ENCODE measurements around the gene TIMM29.
"Not testable (repeated sequence)": the region's sequence is repeated elsewhere in the genome, so short reads cannot be mapped to it uniquely, and the experiment has no call there.

The TIMM29 gene

GRCh38 chr19:10946958-10947657 lies 18.5 kb downstream of the TIMM29 start:
- TF ChIP-seq CTCF (IDR thresholded peaks at IDR 0.05; ENCODE audit: insufficient read depth, low read depth, low read length, missing control alignments), result no peak
- no peak for DNase-seq (ENCODE audit: low read depth)

DNA sequence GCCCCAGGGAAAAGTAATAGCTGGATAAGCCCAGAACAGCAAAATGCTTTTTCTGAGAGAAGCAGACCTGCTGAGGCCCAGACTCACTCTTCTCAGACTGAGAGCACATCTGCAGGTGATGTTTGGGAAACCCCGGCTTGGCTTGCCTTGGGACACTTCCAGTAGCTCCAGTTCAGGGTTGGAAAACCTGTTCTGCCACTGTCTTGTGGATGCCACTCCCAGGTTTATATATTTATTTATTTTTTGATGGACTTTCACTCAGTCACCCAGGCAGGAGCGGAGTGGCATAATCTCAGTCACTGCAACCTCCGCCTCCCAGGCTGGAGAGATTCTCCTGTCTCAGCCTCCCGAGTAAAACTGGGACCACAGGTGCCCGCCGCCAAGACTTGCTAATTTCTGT lies 24.2 kb downstream of the TIMM29 start:
- no peak overlapping the region for H3K4me3 ChIP-seq (ENCODE audit: low read length)
- DNase-seq (ENCODE audit: low read depth), result peak; percentile 96

More at GRCh38 chr19:10946958-10947657, 18.5 kb downstream of the TIMM29 start:
- no peak overlapping the region for H3K4me3 ChIP-seq (ENCODE audit: low read length)

DNA sequence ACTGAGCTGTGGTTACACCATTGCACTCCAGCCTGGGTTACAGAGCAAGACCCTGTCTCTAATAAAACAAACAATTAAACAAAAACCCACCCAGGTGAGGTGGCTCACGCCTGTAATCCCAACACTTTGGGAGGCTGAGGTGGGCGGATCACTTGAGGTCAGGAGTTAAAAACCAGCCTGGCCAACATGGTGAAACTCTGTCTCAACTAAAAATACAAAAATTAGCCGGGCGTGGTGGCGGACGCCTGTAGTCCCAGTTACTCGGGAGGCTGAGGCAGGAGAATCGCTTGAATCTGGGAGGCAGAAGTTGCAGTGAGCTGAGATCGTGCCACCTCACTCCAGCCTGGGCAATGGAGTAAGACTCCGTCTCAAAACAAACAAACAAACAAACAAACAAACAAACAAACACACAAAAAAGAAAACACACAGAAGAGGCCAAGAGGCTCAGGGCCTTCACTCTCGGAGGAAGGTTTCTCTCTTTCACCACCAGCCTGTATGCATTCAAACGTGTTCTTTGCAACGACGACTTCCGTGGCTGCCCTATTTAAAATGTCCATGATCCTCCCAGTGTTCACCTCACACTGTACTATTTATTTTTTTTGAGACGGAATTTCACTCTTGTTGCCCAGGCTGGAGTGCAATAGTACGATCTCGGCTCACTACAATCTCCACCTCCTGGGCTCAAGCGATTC lies 30.8 kb downstream of the TIMM29 start:
- H3K4me3 ChIP-seq (ENCODE audit: low read length), result peak overlapping the region; percentile 76
- not testable (repeated sequence) for DNase-seq (ENCODE audit: low read depth)

More for the DNA sequence above, 24.2 kb downstream of the TIMM29 start:
- no peak for TF ChIP-seq CTCF (IDR thresholded peaks at IDR 0.05; ENCODE audit: insufficient read depth, low read depth, low read length, missing control alignments)

DNA sequence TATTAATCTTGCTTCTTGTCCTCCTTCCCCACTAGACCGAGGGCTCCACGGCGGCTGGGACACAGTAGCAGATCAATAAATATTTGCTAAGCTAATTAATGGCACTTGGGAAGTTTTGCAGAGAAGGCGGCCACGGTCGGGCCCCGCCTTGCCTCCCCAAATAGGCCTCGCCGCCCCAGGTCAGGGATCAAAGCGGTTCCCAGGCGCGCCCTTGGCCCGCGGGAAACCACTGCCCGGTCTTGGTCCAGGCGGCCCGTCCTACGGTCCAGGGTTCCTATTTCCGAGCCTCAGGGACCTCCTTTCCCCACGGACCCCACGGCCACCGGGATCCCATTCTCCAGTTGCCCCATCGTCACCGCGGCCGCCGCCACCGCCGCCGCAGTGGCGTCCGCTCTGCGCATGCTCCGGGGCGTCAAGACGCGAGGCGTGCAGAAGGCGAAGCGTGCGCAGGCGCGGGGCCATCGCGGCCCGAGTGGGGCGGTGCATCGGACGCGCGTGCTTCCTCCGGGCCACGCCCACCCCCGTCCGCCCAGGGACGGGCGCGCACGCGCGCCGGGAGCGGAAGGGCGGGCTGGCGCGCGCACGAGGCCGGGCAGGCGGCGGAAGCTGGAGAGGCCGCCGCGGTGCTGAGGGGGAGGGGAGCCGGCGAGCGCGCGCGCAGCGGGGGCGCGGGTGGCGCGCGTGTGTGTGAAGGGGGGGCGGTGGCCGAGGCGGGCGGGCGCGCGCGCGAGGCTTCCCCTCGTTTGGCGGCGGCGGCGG lies 31.9 kb downstream of the TIMM29 start, which contains the start of gene SMARCA4:
TSS of gene SMARCA4 (plus strand) at position 717 of the 759 bp plus-strand sequence. CDS start 23,122 bp downstream, outside the sequence.
- H3K4me3 ChIP-seq (ENCODE audit: low read length), result peak within 1 kb of the TSS; percentile 83
- DNase-seq (ENCODE audit: low read depth), result peak; percentile 97
- TF ChIP-seq CTCF (IDR thresholded peaks at IDR 0.05; ENCODE audit: insufficient read depth, low read depth, low read length, missing control alignments), result no peak

- TF ChIP-seq CTCF (IDR thresholded peaks at IDR 0.05; ENCODE audit: insufficient read depth, low read depth, low read length, missing control alignments), result no peak
- DNase-seq (ENCODE audit: low read depth), result peak; percentile 13
- H3K4me3 ChIP-seq (ENCODE audit: low read length), result peak overlapping the region; percentile 83
Observed at GRCh38 chr19:10961073-10961860, 32.7 kb downstream of the TIMM29 start.

GRCh38 chr19:10962863-10963262 lies 34.3 kb downstream of the TIMM29 start:
- TF ChIP-seq CTCF (IDR thresholded peaks at IDR 0.05; ENCODE audit: insufficient read depth, low read depth, low read length, missing control alignments), result no peak
- DNase-seq (ENCODE audit: low read depth), result no peak
- peak overlapping the region; percentile 10 for H3K4me3 ChIP-seq (ENCODE audit: low read length)

Measured in epithelial cell of esophagus (primary cell).